ENCODE data around the gene HCST.
A peak's percentile ranks its signal among the peaks of the same experiment; 100 is the strongest.

Gene HCST

GRCh38 chr19:35935911-35936737 lies 33.8 kb downstream of the HCST start, which contains the start of gene LRFN3:
Gene LRFN3 (plus strand): TSS chr19:35936374. CDS start chr19:35939426, 3,052 bp downstream.
- H3K4me3 ChIP-seq (ENCODE audit: low read depth in 1 of 2, low read length in 2 of 2), result peak within 1 kb of the TSS; percentile 74 to 95
- no peaks in the 10 kb centered on the region for H3K9me3 ChIP-seq (ENCODE audit: control insufficient read depth in 1 of 2, low read length in 2 of 2)
- no peak within 1 kb of the TSS for H3K27ac ChIP-seq (ENCODE audit: low read depth, low read length)
- H3K27me3 ChIP-seq (ENCODE audit: control insufficient read depth in 1 of 2, insufficient read depth in 2 of 2, low read length in 2 of 2), result no peaks in the 10 kb centered on the region
- H3K4me1 ChIP-seq (ENCODE audit: control insufficient read depth in 1 of 2, insufficient read depth in 2 of 2, low read length in 2 of 2), result peaks cover 25 to 33% of the 10 kb centered on the region in 2 donors
- peak within 1 kb of the TSS; percentile 82 to 84 for H3K9ac ChIP-seq (ENCODE audit: low read depth in 1 of 2, low read length in 2 of 2)
- H3K36me3 ChIP-seq (ENCODE audit: control insufficient read depth in 1 of 2, insufficient read depth in 2 of 2, low read length in 2 of 2), result peaks cover 0 to 11% of the 10 kb centered on the region in 2 donors

GRCh38 chr19:35936738-35937268 lies 34.5 kb downstream of the HCST start:
- Histone ChIP-seq H3K27ac (ENCODE audit: low read depth, low read length) (no peak overlapping the region), H3K9ac (ENCODE audit: low read depth in 1 of 2, low read length in 2 of 2) (peak overlapping the region; percentile 64 to 84), H3K27me3 (ENCODE audit: control insufficient read depth in 1 of 2, insufficient read depth in 2 of 2, low read length in 2 of 2) (no peaks in the 10 kb centered on the region), H3K36me3 (ENCODE audit: control insufficient read depth in 1 of 2, insufficient read depth in 2 of 2, low read length in 2 of 2) (peaks cover 0 to 11% of the 10 kb centered on the region in 2 donors), H3K4me3 (ENCODE audit: low read depth in 1 of 2, low read length in 2 of 2) (peak overlapping the region; percentile 63 to 73), H3K4me1 (ENCODE audit: control insufficient read depth in 1 of 2, insufficient read depth in 2 of 2, low read length in 2 of 2) (peaks cover 24 to 31% of the 10 kb centered on the region in 2 donors), H3K9me3 (ENCODE audit: control insufficient read depth in 1 of 2, low read length in 2 of 2) (no peaks in the 10 kb centered on the region)

- Histone ChIP-seq H3K4me1 (ENCODE audit: control insufficient read depth in 1 of 2, insufficient read depth in 2 of 2, low read length in 2 of 2) (peaks cover 24 to 31% of the 10 kb centered on the region in 2 donors), H3K9me3 (ENCODE audit: control insufficient read depth in 1 of 2, low read length in 2 of 2) (no peaks in the 10 kb centered on the region), H3K4me3 (ENCODE audit: low read depth in 1 of 2, low read length in 2 of 2) (peak overlapping the region; percentile 63 to 73), H3K27ac (ENCODE audit: low read depth, low read length) (no peak overlapping the region), H3K36me3 (ENCODE audit: control insufficient read depth in 1 of 2, insufficient read depth in 2 of 2, low read length in 2 of 2) (peaks cover 0 to 14% of the 10 kb centered on the region in 2 donors), H3K9ac (ENCODE audit: low read depth in 1 of 2, low read length in 2 of 2) (peak overlapping the region; percentile 64 to 84), H3K27me3 (ENCODE audit: control insufficient read depth in 1 of 2, insufficient read depth in 2 of 2, low read length in 2 of 2) (no peaks in the 10 kb centered on the region)
Observed at GRCh38 chr19:35937345-35938281, 35.3 kb downstream of the HCST start.

- Histone ChIP-seq H3K36me3 (ENCODE audit: control insufficient read depth in 1 of 2, insufficient read depth in 2 of 2, low read length in 2 of 2) (peaks cover 0 to 14% of the 10 kb centered on the region in 2 donors), H3K9me3 (ENCODE audit: control insufficient read depth in 1 of 2, low read length in 2 of 2) (no peaks in the 10 kb centered on the region), H3K9ac (ENCODE audit: low read depth in 1 of 2, low read length in 2 of 2) (no peak overlapping the region), H3K4me3 (ENCODE audit: low read depth in 1 of 2, low read length in 2 of 2) (peak overlapping the region; percentile 63 to 73), H3K27ac (ENCODE audit: low read depth, low read length) (no peak overlapping the region), H3K4me1 (ENCODE audit: control insufficient read depth in 1 of 2, insufficient read depth in 2 of 2, low read length in 2 of 2) (peaks cover 24 to 31% of the 10 kb centered on the region in 2 donors), H3K27me3 (ENCODE audit: control insufficient read depth in 1 of 2, insufficient read depth in 2 of 2, low read length in 2 of 2) (no peaks in the 10 kb centered on the region)
Observed at GRCh38 chr19:35938282-35939224, 36.2 kb downstream of the HCST start.

GRCh38 chr19:35939307-35940077 lies 37.2 kb downstream of the HCST start:
- H3K9ac ChIP-seq (ENCODE audit: low read depth in 1 of 2, low read length in 2 of 2), result no peak overlapping the region
- H3K9me3 ChIP-seq (ENCODE audit: control insufficient read depth in 1 of 2, low read length in 2 of 2), result no peaks in the 10 kb centered on the region
- H3K27ac ChIP-seq (ENCODE audit: low read depth, low read length), result no peak overlapping the region
- peaks cover 24 to 31% of the 10 kb centered on the region in 2 donors for H3K4me1 ChIP-seq (ENCODE audit: control insufficient read depth in 1 of 2, insufficient read depth in 2 of 2, low read length in 2 of 2)
- peaks cover 0 to 17% of the 10 kb centered on the region in 2 donors for H3K36me3 ChIP-seq (ENCODE audit: control insufficient read depth in 1 of 2, insufficient read depth in 2 of 2, low read length in 2 of 2)
- H3K4me3 ChIP-seq (ENCODE audit: low read depth in 1 of 2, low read length in 2 of 2), result no peak overlapping the region
- no peaks in the 10 kb centered on the region for H3K27me3 ChIP-seq (ENCODE audit: control insufficient read depth in 1 of 2, insufficient read depth in 2 of 2, low read length in 2 of 2)

- Histone ChIP-seq H3K4me3 (ENCODE audit: low read depth in 1 of 2, low read length in 2 of 2) (no peak overlapping the region), H3K27me3 (ENCODE audit: control insufficient read depth in 1 of 2, insufficient read depth in 2 of 2, low read length in 2 of 2) (no peaks in the 10 kb centered on the region), H3K36me3 (ENCODE audit: control insufficient read depth in 1 of 2, insufficient read depth in 2 of 2, low read length in 2 of 2) (peaks cover 0 to 17% of the 10 kb centered on the region in 2 donors), H3K9ac (ENCODE audit: low read depth in 1 of 2, low read length in 2 of 2) (no peak overlapping the region), H3K4me1 (ENCODE audit: control insufficient read depth in 1 of 2, insufficient read depth in 2 of 2, low read length in 2 of 2) (peaks cover 24 to 28% of the 10 kb centered on the region in 2 donors), H3K9me3 (ENCODE audit: control insufficient read depth in 1 of 2, low read length in 2 of 2) (no peaks in the 10 kb centered on the region), H3K27ac (ENCODE audit: low read depth, low read length) (no peak overlapping the region)
Observed at GRCh38 chr19:35940078-35940775, 37.9 kb downstream of the HCST start.

GRCh38 chr19:35940839-35941238 lies 38.5 kb downstream of the HCST start:
- Histone ChIP-seq H3K9me3 (ENCODE audit: control insufficient read depth in 1 of 2, low read length in 2 of 2) (no peaks in the 10 kb centered on the region), H3K9ac (ENCODE audit: low read depth in 1 of 2, low read length in 2 of 2) (no peak overlapping the region), H3K4me3 (ENCODE audit: low read depth in 1 of 2, low read length in 2 of 2) (no peak overlapping the region), H3K4me1 (ENCODE audit: control insufficient read depth in 1 of 2, insufficient read depth in 2 of 2, low read length in 2 of 2) (peaks cover 20 to 21% of the 10 kb centered on the region in 2 donors), H3K27me3 (ENCODE audit: control insufficient read depth in 1 of 2, insufficient read depth in 2 of 2, low read length in 2 of 2) (no peaks in the 10 kb centered on the region), H3K36me3 (ENCODE audit: control insufficient read depth in 1 of 2, insufficient read depth in 2 of 2, low read length in 2 of 2) (peaks cover 0 to 17% of the 10 kb centered on the region in 2 donors), H3K27ac (ENCODE audit: low read depth, low read length) (no peak overlapping the region)

GRCh38 chr19:35942235-35942634 lies 39.9 kb downstream of the HCST start:
- H3K9ac ChIP-seq (ENCODE audit: low read depth in 1 of 2, low read length in 2 of 2), result no peak overlapping the region
- H3K27me3 ChIP-seq (ENCODE audit: control insufficient read depth in 1 of 2, insufficient read depth in 2 of 2, low read length in 2 of 2), result no peaks in the 10 kb centered on the region
- no peak overlapping the region for H3K4me3 ChIP-seq (ENCODE audit: low read depth in 1 of 2, low read length in 2 of 2)
- H3K36me3 ChIP-seq (ENCODE audit: control insufficient read depth in 1 of 2, insufficient read depth in 2 of 2, low read length in 2 of 2), result peaks cover 0 to 17% of the 10 kb centered on the region in 2 donors
- no peaks in the 10 kb centered on the region for H3K9me3 ChIP-seq (ENCODE audit: control insufficient read depth in 1 of 2, low read length in 2 of 2)
- no peak overlapping the region for H3K27ac ChIP-seq (ENCODE audit: low read depth, low read length)
- peaks cover 11 to 13% of the 10 kb centered on the region in 2 donors for H3K4me1 ChIP-seq (ENCODE audit: control insufficient read depth in 1 of 2, insufficient read depth in 2 of 2, low read length in 2 of 2)

Measured in duodenal mucosa (tissue), 2 donors.